Astrocyte (in vitro differentiated cells and primary cell): ENCODE data around the gene F10.

ENCODE experiments used
- EZH2 ChIP-seq: IDR thresholded peaks from 2 replicates; pipeline ENCODE4 v1.6.1; 2012; ENCODE audit warnings: mild to moderate bottlenecking, low read length, inconsistent platforms; ENCODE audit not compliant: insufficient read depth
- TF ChIP-seq, protein P1 (sequence below): IDR thresholded peaks from 2 replicates; pipeline ENCODE4 v1.5.1; 2011; ENCODE audit warnings: low read depth, mild to moderate bottlenecking, inconsistent platforms, low read length, moderate library complexity; ENCODE audit not compliant: insufficient read depth

DNA sequence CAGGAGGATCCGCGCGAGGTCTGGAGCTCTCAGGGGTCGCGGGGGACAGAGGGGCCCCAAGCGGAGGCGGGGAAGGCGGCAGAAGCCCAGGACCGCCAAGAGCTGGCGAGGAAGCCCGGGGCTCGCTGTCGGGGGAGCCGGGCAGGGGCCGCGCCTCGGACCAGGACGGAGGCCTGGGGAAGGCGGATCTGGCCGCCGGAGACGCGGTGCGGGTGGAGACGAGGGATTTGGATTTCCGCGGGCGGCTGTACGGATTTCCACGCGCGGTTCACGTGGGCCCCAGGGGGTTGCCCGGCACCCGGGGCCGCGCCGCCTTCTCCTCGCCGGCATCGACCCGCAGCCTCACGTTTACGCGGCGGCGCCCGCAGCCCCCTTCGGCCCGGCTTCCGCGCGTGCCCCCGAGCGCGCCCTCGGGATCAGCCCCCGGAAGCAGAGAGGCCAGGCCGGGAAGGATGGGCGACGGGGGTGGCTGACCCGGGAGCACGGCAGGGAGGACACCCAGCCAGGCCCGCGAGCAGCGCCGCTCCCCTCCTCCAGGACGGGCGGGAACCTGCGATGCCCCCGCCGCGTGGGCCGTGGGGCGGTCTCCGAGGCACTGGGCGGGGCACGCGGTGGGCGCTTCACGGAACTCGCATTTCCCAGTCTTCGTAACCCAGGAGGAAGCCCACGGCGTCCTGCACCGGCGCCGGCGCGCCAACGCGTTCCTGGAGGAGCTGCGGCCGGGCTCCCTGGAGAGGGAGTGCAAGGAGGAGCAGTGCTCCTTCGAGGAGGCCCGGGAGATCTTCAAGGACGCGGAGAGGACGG is 12.3 kb upstream of the F10 start:
- TF ChIP-seq, protein P1, sequence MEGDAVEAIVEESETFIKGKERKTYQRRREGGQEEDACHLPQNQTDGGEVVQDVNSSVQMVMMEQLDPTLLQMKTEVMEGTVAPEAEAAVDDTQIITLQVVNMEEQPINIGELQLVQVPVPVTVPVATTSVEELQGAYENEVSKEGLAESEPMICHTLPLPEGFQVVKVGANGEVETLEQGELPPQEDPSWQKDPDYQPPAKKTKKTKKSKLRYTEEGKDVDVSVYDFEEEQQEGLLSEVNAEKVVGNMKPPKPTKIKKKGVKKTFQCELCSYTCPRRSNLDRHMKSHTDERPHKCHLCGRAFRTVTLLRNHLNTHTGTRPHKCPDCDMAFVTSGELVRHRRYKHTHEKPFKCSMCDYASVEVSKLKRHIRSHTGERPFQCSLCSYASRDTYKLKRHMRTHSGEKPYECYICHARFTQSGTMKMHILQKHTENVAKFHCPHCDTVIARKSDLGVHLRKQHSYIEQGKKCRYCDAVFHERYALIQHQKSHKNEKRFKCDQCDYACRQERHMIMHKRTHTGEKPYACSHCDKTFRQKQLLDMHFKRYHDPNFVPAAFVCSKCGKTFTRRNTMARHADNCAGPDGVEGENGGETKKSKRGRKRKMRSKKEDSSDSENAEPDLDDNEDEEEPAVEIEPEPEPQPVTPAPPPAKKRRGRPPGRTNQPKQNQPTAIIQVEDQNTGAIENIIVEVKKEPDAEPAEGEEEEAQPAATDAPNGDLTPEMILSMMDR = no peak
- TF ChIP-seq EZH2 = peak; percentile 71
